GDM1 (cell line): ENCODE results near the gene RPL29.

Experiments
- DNase-seq: peaks from one replicate; lab custom pipeline; 2025; lab: John Stamatoyannopoulos, UW

The RPL29 gene

DNA sequence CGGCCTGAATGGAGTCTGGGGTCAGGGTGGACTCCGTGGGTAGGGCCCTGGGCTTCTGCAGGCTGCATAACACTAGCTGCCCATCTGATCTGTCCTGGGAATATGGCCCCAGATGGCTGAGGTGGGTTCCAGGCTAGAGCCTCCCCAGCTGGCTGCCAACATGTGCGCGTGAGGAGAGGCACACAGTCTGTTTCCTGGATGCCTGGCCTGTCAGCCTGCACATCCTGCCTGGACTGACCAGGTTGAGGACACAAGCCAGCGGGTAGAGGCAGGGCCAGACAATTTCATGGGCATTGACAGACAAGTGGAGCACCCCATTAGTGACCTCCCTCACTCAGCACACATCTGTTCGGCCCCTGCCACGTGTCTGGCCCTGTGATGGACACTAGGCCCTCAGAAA, 29.8 kb upstream of the RPL29 start:
- DNase-seq, result no peak

DNA sequence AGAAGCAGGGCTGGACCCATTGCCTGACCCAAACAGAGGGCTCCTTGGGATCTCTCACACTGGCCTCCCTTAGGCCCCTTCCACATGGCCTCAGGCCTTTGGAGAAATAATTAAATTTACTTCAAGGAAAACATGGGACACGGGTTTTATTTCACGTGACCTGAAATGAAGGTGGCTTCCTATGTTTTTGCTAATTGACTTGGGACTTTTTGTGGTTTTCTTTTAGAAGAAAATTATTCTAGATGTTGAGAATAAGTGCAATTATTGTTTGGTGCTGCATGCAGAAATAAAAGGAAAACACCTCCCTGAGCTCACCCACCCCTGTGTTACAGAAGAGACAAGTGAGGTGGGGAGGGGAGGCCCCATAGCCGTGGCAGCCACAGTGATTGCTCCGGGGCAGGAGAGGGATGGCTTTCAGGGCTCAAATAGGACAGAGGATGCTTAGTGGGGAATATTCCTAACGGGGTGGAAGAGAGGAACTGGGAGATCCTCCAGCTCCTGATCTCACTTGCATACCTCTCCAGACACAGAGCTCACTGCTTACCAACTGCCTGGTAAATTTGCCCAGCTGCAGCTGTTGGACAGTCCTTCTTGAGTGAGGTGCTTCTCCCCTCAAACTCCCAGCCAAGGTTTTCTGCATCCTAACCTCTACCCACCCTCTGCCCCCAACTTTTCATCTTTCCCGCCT, 29.2 kb upstream of the RPL29 start:
- DNase-seq, result no peak

DNA sequence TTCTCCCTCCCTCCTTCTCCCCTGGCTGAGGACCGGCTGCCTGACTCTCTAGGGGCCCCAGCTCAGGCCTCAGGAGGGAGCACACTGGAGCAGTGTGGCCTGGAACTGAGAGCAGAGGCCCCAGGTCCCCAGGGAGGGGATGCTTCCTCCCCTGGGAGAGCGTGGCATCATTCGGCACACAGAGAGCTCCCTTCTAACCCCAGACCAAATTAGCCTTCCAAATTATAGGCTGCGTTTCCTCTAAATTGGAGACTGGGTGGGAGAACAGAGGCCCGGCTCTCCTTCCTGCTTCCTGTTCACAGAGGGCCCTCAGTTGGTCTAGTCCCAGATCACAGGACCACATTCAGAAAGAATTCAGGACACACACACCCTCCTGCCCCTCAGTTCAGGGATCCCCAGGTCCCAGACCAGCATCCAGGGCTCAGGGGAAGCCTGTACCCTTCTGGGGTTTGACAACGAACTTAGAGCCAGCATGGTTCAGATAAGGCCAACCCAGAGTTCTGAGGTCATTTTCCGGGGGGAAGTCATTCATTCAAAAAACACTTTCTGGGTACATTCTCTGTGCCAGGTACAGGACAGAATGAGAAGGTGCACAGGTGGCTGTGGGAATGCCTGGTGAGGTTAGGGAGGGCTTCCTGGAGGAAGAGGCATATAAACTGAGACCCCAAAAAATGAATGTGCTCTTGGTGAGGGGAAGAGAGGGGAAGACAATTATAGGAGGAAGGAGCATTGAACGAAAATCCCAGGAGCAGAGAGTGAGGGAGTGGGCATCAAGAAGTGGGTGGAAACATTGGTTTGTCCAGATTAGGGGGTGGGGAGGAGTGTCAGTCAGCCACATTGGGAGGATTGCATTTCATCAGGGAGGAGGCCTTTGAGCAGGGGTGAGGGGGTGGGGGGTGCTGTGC, 28.4 kb upstream of the RPL29 start:
- DNase-seq, result no peak

DNA sequence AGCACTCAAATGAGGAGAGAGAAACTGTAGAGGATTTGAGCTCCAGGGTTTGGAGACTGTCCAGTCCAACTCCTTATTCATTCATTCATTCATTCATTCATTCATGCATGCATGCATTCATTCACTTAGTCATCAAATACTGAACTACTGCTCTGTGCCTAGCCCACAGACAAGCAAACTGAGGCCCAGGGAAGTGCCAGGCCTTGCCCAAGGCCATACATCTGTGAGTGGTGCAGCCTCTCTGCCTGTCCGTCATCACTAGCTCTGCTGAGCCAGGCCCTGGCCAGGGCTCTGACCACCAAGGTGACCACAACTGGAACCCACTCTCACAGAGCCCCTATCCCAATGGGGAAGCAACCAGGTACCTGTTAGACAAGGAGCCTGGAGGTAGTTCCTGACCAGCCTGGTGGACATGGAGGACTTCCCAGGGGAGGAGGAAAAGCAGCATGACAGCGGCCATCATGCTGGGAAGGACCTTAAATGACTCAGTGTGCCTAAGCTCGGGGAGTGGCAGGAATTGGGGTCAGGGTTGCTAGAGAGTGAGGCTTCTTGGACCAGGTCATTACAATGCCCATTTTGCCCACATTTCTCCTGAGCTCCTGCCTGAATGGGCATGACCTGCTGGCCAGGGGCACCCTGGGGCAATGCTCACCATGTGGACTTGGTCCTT, 27.5 kb upstream of the RPL29 start:
- no peak for DNase-seq

GRCh38 chr3:52022323-52023100, 26.8 kb upstream of the RPL29 start:
- DNase-seq, result no peak

- DNase-seq, result no peak
Measured at GRCh38 chr3:52021489-52022268, 26.0 kb upstream of the RPL29 start.

GRCh38 chr3:52020796-52021195, 25.1 kb upstream of the RPL29 start:
- DNase-seq, result no peak

GRCh38 chr3:52019352-52020080, 23.8 kb upstream of the RPL29 start:
- DNase-seq, result no peak

GRCh38 chr3:52018319-52019000, 22.8 kb upstream of the RPL29 start:
- no peak for DNase-seq

DNA sequence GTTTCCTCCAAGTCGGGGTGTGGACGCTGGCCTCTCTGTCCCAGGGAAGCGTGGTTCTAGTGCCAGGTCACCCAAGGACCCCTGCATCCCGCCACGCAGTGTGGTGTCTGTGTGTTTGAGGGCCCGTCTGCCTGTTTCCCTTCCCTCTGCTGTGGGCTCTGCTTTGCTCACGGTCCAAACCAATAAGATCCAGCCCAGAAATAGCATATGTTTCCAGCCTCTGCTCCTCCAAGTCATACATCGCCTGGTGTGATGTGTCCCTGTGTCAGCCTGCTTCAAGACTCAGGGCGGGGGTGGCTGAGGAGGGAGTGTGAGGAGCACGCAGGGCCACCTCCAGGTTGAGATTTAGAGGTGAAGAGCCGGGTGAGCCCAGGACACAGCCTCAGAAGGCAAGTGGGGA, 21.9 kb upstream of the RPL29 start:
- DNase-seq, result no peak

GRCh38 chr3:52015438-52016228, 19.9 kb upstream of the RPL29 start:
- no peak for DNase-seq

GRCh38 chr3:52014613-52015012, 18.9 kb upstream of the RPL29 start:
- DNase-seq, result no peak

DNA sequence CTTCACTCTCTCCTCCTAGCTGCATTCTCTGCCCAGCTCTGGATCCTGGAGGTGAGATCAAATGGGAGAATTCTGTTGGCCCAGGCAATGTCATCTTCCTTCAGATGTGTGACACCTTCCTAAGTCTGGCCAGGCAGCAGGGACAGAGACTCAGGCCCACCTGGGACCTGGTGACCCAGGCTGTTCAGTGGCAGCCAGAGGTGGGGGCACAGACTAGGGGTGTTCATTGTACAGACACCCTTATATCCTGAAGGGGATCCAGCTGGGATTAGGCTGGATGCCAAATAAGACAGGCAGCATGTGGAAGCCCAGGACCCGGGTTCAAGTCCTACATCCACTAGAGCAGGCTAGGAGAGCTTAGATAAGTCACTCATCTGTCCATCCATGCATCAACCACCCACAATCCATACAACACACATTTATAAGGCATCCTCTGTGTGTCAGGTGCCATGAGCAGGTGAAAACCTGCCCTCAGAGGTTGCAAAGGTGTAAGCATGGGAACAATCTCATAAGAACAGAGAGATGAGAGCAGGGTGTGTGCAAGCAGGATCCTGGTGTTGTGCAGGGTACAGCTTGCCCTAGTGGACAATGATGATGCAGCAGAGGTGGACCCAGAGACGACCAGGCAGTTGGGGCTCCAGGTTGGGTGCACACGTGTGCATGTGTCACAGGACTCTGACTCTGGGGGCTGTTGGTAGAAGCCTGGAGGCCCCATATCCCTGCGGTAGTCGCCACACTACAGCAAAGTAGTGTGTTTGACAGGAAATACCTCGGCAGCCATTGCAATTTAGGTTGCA, 18.3 kb upstream of the RPL29 start:
- DNase-seq, result no peak

DNA sequence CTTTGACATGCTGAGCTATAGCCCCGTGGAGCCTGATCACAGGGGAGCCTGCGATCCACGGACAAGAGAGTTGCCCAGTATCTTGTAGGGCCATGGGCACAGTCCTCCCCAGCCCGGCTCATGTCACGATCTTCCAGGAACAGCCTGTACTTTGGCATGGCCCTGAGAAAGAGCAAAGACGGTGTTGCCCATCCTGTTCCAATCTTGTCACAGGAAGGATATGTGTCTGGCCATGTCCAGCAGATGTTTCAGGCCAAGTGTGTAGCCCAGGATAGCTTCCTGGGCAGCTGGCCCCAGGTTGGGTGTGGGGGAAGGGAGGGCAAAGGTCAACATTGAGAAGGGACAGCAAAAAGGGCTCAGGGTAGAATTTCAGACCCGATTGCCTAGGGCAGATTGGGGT, 17.0 kb upstream of the RPL29 start:
- DNase-seq, result no peak

- no peak for DNase-seq
Measured at GRCh38 chr3:52010431-52010830, 14.7 kb upstream of the RPL29 start.

GRCh38 chr3:52007291-52007690, 11.6 kb upstream of the RPL29 start:
- no peak for DNase-seq

GRCh38 chr3:52006820-52007133, 11.1 kb upstream of the RPL29 start:
- DNase-seq, result no peak

DNA sequence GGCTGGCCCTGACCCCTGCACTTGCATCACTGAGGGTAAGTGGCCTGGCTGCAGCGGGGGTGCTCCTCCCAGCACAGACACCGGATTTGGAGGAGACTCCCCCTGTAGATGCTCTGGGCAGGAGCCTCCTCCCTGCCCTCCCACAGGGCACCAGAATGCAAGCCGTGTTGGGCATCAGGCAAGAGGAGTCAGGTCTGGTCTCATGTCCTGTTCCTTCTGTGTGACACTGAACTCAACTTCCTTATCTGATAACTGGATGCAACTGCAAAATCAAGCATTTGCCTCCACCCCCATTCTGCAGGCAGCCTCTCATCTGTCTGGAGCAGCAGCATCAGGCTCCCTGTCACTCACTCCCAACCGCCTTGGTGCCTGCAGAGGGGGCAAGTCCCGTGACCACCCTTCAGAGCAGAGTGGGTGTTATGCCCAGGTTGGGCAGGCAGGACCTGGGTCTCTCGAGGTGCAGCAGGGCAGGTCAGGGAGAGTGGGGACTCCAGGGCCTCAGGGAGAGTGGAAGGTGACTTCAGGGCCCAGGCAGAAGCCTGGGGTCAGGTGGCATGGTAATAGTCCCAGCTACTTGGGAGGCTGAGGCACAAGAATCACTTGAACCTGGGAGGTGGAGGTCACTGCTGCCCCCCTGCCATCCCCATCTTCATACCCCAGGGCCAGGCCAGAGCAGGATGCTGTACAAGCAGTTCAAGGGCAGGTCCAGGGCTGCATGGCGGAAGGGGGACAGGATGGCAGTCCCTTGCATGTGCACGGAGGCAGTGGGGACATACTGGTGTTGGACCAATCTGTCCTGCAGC, 10.5 kb upstream of the RPL29 start:
- DNase-seq, result no peak
